ENCODE results near the gene C19orf47. TPM values are rescaled to one million over a fixed set of nuclear protein-coding genes. Genes with fewer than 3 reads are reported as not detected.

C19orf47 gene
- total and polyA plus RNA-seq, 4 donors, result 6.9 to 24.4 (median 15.8) TPM

GRCh38 chr19:40321566-40322270 is 26.5 kb downstream of the C19orf47 start:
- no peak overlapping the region for H3K27ac ChIP-seq (ENCODE audit: low read depth, low read length)
- no peak for DNase-seq (ENCODE audit: low read depth in 4 of 6, low spot score in 6 of 6)
- H3K4me3 ChIP-seq (ENCODE audit: low read depth, low read length), result no peak overlapping the region
- peaks cover 82% of the 10 kb centered on the region for H3K36me3 ChIP-seq (ENCODE audit: control insufficient read depth, insufficient read depth, low read length)
- no peaks in the 10 kb centered on the region for H3K9me3 ChIP-seq (ENCODE audit: control insufficient read depth, insufficient read depth, low read length)
- WGBS (ENCODE audit: insufficient coverage), result 96% methylated on average over 27 of the region's 27 CpGs
- no peaks in the 10 kb centered on the region for H3K4me1 ChIP-seq (ENCODE audit: control insufficient read depth, insufficient read depth, low read length)
- no peaks in the 10 kb centered on the region for H3K27me3 ChIP-seq (ENCODE audit: control insufficient read depth, insufficient read depth, low read length)

DNA sequence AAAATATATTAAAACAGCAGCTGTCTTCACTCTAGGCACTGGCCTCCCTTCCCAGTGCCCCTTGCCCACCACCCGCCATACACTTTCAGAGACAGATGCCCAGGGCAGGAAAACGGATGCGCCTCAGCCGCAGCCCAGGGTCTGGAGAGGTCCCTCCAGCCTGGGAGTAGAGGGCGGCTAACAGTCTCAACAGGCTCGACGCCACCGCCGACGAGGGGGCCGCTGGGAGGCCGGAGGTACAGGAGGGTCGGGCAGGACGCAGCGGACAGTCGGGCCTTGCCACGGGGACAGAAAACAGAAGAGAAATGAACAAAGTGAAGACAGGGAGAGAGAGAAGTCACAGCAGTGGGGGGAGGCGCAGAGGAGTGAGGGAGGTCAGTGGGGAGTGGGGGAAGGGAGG is 27.1 kb downstream of the C19orf47 start:
- Histone ChIP-seq H3K9me3 (ENCODE audit: control insufficient read depth, insufficient read depth, low read length) (no peaks in the 10 kb centered on the region), H3K36me3 (ENCODE audit: control insufficient read depth, insufficient read depth, low read length) (peaks cover 76% of the 10 kb centered on the region), H3K27ac (ENCODE audit: low read depth, low read length) (no peak overlapping the region), H3K27me3 (ENCODE audit: control insufficient read depth, insufficient read depth, low read length) (no peaks in the 10 kb centered on the region), H3K4me1 (ENCODE audit: control insufficient read depth, insufficient read depth, low read length) (no peaks in the 10 kb centered on the region), H3K4me3 (ENCODE audit: low read depth, low read length) (no peak overlapping the region)
- no peak for DNase-seq (ENCODE audit: low read depth in 4 of 6, low spot score in 6 of 6)
- 94% methylated on average over 18 of the region's 18 CpGs for WGBS (ENCODE audit: insufficient coverage)

DNA sequence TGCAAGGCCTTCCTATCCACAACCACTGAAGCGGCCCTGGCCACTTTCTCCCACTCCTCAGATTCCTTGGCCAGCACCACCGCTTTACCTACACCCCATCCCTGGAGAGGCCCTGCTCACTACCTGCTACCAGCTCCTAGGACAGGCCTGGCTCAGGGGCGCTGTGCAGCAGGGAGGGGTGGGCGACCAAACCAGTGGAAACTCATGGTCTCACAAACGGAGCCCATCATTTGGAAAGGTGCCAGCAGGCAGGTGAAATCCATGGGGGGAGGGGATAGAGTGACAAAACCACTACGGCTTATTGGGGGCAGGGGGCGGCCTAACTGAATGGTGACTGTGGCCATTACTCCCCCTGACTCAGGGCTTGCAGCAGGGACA is 27.6 kb downstream of the C19orf47 start:
- no peaks in the 10 kb centered on the region for H3K9me3 ChIP-seq (ENCODE audit: control insufficient read depth, insufficient read depth, low read length)
- WGBS (ENCODE audit: insufficient coverage), result 90% methylated on average over 5 of the region's 7 CpGs
- H3K4me1 ChIP-seq (ENCODE audit: control insufficient read depth, insufficient read depth, low read length), result no peaks in the 10 kb centered on the region
- no peaks in the 10 kb centered on the region for H3K27me3 ChIP-seq (ENCODE audit: control insufficient read depth, insufficient read depth, low read length)
- H3K27ac ChIP-seq (ENCODE audit: low read depth, low read length), result no peak overlapping the region
- H3K36me3 ChIP-seq (ENCODE audit: control insufficient read depth, insufficient read depth, low read length), result peaks cover 71% of the 10 kb centered on the region
- H3K4me3 ChIP-seq (ENCODE audit: low read depth, low read length), result no peak overlapping the region
- no peak for DNase-seq (ENCODE audit: low read depth in 4 of 6, low spot score in 6 of 6)

DNA sequence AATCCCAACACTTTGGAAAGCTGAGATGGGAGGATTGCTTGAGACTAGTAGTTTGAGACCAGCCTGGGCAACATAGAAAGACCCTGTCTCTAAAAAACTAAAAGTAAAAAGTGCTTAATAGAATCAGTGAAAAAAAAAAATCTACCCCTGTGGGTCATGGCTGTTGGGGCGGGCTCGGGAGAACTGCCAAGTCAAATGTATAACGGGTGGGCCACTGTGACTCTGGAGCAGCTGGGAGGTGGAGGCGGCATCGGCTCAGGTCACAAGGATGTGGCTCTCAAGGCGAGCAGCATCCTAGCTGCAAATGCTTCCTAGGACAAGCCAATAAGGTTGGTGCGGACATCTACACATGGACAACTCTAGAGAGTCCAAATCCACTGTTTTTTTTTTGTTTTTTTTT is 30.9 kb downstream of the C19orf47 start:
- 78% methylated on average over 6 of the region's 7 CpGs for WGBS (ENCODE audit: insufficient coverage)
- DNase-seq (ENCODE audit: low read depth in 4 of 6, low spot score in 6 of 6), result no peak
- H3K27ac ChIP-seq (ENCODE audit: low read depth, low read length), result no peak overlapping the region
- H3K27me3 ChIP-seq (ENCODE audit: control insufficient read depth, insufficient read depth, low read length), result no peaks in the 10 kb centered on the region
- no peaks in the 10 kb centered on the region for H3K4me1 ChIP-seq (ENCODE audit: control insufficient read depth, insufficient read depth, low read length)
- H3K36me3 ChIP-seq (ENCODE audit: control insufficient read depth, insufficient read depth, low read length), result peaks cover 41% of the 10 kb centered on the region
- H3K4me3 ChIP-seq (ENCODE audit: low read depth, low read length), result no peak overlapping the region
- no peaks in the 10 kb centered on the region for H3K9me3 ChIP-seq (ENCODE audit: control insufficient read depth, insufficient read depth, low read length)

- Histone ChIP-seq H3K4me3 (ENCODE audit: low read depth, low read length) (no peak overlapping the region), H3K27me3 (ENCODE audit: control insufficient read depth, insufficient read depth, low read length) (no peaks in the 10 kb centered on the region), H3K9me3 (ENCODE audit: control insufficient read depth, insufficient read depth, low read length) (no peaks in the 10 kb centered on the region), H3K27ac (ENCODE audit: low read depth, low read length) (no peak overlapping the region), H3K36me3 (ENCODE audit: control insufficient read depth, insufficient read depth, low read length) (peaks cover 27% of the 10 kb centered on the region), H3K4me1 (ENCODE audit: control insufficient read depth, insufficient read depth, low read length) (no peaks in the 10 kb centered on the region)
- DNase-seq (ENCODE audit: low read depth in 4 of 6, low spot score in 6 of 6), result peak in 1 of 6 donors; percentile 4
- 89% methylated on average over 4 of the region's 5 CpGs for WGBS (ENCODE audit: insufficient coverage)
Observed at GRCh38 chr19:40315812-40316470, 32.3 kb downstream of the C19orf47 start.

DNA sequence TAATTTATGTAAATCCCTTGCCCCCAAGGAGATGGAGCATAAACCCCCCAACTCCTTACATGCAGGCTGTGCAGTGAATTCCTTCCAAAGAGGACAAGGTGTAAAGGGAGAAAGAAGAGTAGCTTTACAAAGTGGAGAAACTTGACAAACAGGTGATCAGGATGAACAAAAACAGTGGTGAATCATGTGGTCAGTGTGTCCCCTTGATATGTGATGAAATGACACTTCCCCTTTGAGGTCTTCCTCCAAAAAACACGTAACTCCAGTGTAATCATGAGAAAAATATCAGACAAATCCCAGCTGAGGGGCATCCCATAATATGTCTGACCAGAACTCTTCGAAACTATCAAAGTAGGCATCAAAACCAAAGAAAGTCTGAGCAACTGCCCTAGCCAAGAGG is 33.5 kb downstream of the C19orf47 start:
- H3K4me1 ChIP-seq (ENCODE audit: control insufficient read depth, insufficient read depth, low read length), result no peaks in the 10 kb centered on the region
- no peaks in the 10 kb centered on the region for H3K27me3 ChIP-seq (ENCODE audit: control insufficient read depth, insufficient read depth, low read length)
- whole genome bisulfite sequencing (ENCODE audit: insufficient coverage), result 80% methylated on average over 1 of the region's 2 CpGs
- no peak for DNase-seq (ENCODE audit: low read depth in 4 of 6, low spot score in 6 of 6)
- no peak overlapping the region for H3K27ac ChIP-seq (ENCODE audit: low read depth, low read length)
- no peaks in the 10 kb centered on the region for H3K9me3 ChIP-seq (ENCODE audit: control insufficient read depth, insufficient read depth, low read length)
- peaks cover 14% of the 10 kb centered on the region for H3K36me3 ChIP-seq (ENCODE audit: control insufficient read depth, insufficient read depth, low read length)
- no peak overlapping the region for H3K4me3 ChIP-seq (ENCODE audit: low read depth, low read length)

- no peak for DNase-seq (ENCODE audit: low read depth in 4 of 6, low spot score in 6 of 6)
- peaks cover 7% of the 10 kb centered on the region for H3K36me3 ChIP-seq (ENCODE audit: control insufficient read depth, insufficient read depth, low read length)
- H3K27me3 ChIP-seq (ENCODE audit: control insufficient read depth, insufficient read depth, low read length), result no peaks in the 10 kb centered on the region
- no peaks in the 10 kb centered on the region for H3K4me1 ChIP-seq (ENCODE audit: control insufficient read depth, insufficient read depth, low read length)
- WGBS (ENCODE audit: insufficient coverage), result 93% methylated on average over 8 of the region's 9 CpGs
- H3K27ac ChIP-seq (ENCODE audit: low read depth, low read length), result no peak overlapping the region
- H3K9me3 ChIP-seq (ENCODE audit: control insufficient read depth, insufficient read depth, low read length), result no peaks in the 10 kb centered on the region
- H3K4me3 ChIP-seq (ENCODE audit: low read depth, low read length), result no peak overlapping the region
Observed at GRCh38 chr19:40313229-40313983, 34.8 kb downstream of the C19orf47 start.

- Histone ChIP-seq H3K36me3 (ENCODE audit: control insufficient read depth, insufficient read depth, low read length) (peaks cover 3% of the 10 kb centered on the region), H3K4me1 (ENCODE audit: control insufficient read depth, insufficient read depth, low read length) (no peaks in the 10 kb centered on the region), H3K27ac (ENCODE audit: low read depth, low read length) (no peak overlapping the region), H3K27me3 (ENCODE audit: control insufficient read depth, insufficient read depth, low read length) (no peaks in the 10 kb centered on the region), H3K9me3 (ENCODE audit: control insufficient read depth, insufficient read depth, low read length) (no peaks in the 10 kb centered on the region), H3K4me3 (ENCODE audit: low read depth, low read length) (no peak overlapping the region)
- no CpG with 5 or more reads among the region's 2 CpGs for WGBS (ENCODE audit: insufficient coverage)
- no peak for DNase-seq (ENCODE audit: low read depth in 4 of 6, low spot score in 6 of 6)
Observed at GRCh38 chr19:40312533-40312932, 35.7 kb downstream of the C19orf47 start.

- no peaks in the 10 kb centered on the region for H3K27me3 ChIP-seq (ENCODE audit: control insufficient read depth, insufficient read depth, low read length)
- no peaks in the 10 kb centered on the region for H3K4me1 ChIP-seq (ENCODE audit: control insufficient read depth, insufficient read depth, low read length)
- no peaks in the 10 kb centered on the region for H3K9me3 ChIP-seq (ENCODE audit: control insufficient read depth, insufficient read depth, low read length)
- no peak overlapping the region for H3K27ac ChIP-seq (ENCODE audit: low read depth, low read length)
- DNase-seq (ENCODE audit: low read depth in 4 of 6, low spot score in 6 of 6), result no peak
- H3K36me3 ChIP-seq (ENCODE audit: control insufficient read depth, insufficient read depth, low read length), result no peaks in the 10 kb centered on the region
- H3K4me3 ChIP-seq (ENCODE audit: low read depth, low read length), result no peak overlapping the region
- WGBS (ENCODE audit: insufficient coverage), result no CpG with 5 or more reads among the region's 1 CpG
Observed at GRCh38 chr19:40309666-40310065, 38.5 kb downstream of the C19orf47 start.
